K562 (cell line): ENCODE measurements around the gene AMOTL1. TPM values are rescaled to one million over a fixed set of nuclear protein-coding genes. Genes with fewer than 3 reads are reported as not detected.

Source experiments
- CBX8 ChIP-seq: fragments of 200-600 bp; sonication (generic); IDR thresholded peaks from 2 replicates; pipeline ENCODE4 v1.6.1; 2012; ENCODE audit warnings: borderline replicate concordance, mixed run types, low read depth, mild to moderate bottlenecking, moderate library complexity, mixed read lengths, low read length, control low read depth, inconsistent platforms; ENCODE audit not compliant: poor library complexity, severe bottlenecking; ENCODE audit errors: extremely low read depth
- FOSL1 ChIP-seq: fragments of 200-800 bp; sonication (Bioruptor generic); conservative IDR thresholded peaks from 2 replicates; pipeline ENCODE4 v1.6.1; 2016; ENCODE audit warnings: missing genetic modification characterization, missing compliant biosample characterization
- HNRNPL ChIP-seq: fragments of 200-400 bp; formaldehyde crosslinking; IDR thresholded peaks from 2 replicates; pipeline ENCODE4 v1.6.1; 2017; ENCODE audit warnings: low read depth, mild to moderate bottlenecking, low read length
- KHSRP ChIP-seq: fragments of 450-650 bp; IDR thresholded peaks from 2 replicates; pipeline ENCODE4 v1.6.1; 2017
- KLF16 ChIP-seq: IDR thresholded peaks from 2 replicates; pipeline ENCODE4 v1.6.1; 2016; ENCODE audit warnings: antibody characterized with exemption
- MTA1 ChIP-seq: fragments of 450-650 bp; IDR thresholded peaks from 2 replicates; pipeline ENCODE4 v1.6.1; 2017; ENCODE audit warnings: borderline replicate concordance
- SP2 ChIP-seq: IDR thresholded peaks from 2 replicates; pipeline ENCODE4 v1.6.1; 2011; ENCODE audit warnings: mild to moderate bottlenecking, low read depth, low read length, moderate library complexity; ENCODE audit not compliant: poor library complexity, severe bottlenecking; ENCODE audit errors: extremely low read depth
- SRSF1 ChIP-seq: fragments of 200-400 bp; formaldehyde crosslinking; IDR thresholded peaks from 2 replicates; pipeline ENCODE4 v1.6.1; 2017; ENCODE audit warnings: mild to moderate bottlenecking, low read depth, low read length, moderate library complexity
- ZNF3 ChIP-seq: fragments of 250-450 bp; sonication (Bioruptor Pico); IDR thresholded peaks from 2 replicates; pipeline ENCODE4 v1.5.0; 2021; ENCODE audit warnings: mild to moderate bottlenecking, moderate library complexity
- polyA plus RNA-seq, 8 experiments: library from polyadenylated mRNA; depleted of rRNA in 4 of 8; stranded (reverse) in 5 of 8; unstranded in 3 of 8; fragments of >200 nt; fragmentation: Nextera tagmentation in 2 of 8; fragmentation: Illumina TruSeq in 1 of 8; extraction: Ambion mirVana in 2 of 8; extraction: Trizol in 1 of 8; gene quantifications; 2 replicates each; pipeline versions ENCODE4 v1.2.1 to v1.2.3, GENCODE V29; 2011 to 2014; ENCODE audit warnings: inconsistent platforms in 1 of 8, missing spikeins in 1 of 8
- total RNA-seq, 7 experiments: library from RNA; depleted of rRNA in 6 of 7; stranded (reverse); fragments of >200 nt in 6 of 7; fragmentation: Illumina TruSeq in 2 of 7; extraction: Trizol in 2 of 7; gene quantifications; 2 replicates each; pipeline versions ENCODE4 v1.2.1 to v1.2.3, GENCODE V29; 2011 to 2021; ENCODE audit warnings: low replicate concordance in 1 of 7
- TF ChIP-seq, protein P1 (sequence below): fragments of 450-650 bp; IDR thresholded peaks from 2 replicates; pipeline ENCODE4 v1.6.1; 2017; ENCODE audit warnings: mild to moderate bottlenecking, moderate library complexity
- TF ChIP-seq, protein P2 (sequence below): fragments of 250-450 bp; sonication (Bioruptor Pico); IDR thresholded peaks from 2 replicates; pipeline ENCODE4 v1.8.0; 2021; ENCODE audit warnings: moderate library complexity, mild to moderate bottlenecking, inconsistent platforms
- TF ChIP-seq, protein P3 (sequence below): IDR thresholded peaks from 2 replicates; pipeline ENCODE4 v1.6.1; 2011; ENCODE audit warnings: borderline replicate concordance, low read depth, mild to moderate bottlenecking, moderate library complexity, low read length; ENCODE audit not compliant: insufficient read depth, poor library complexity, severe bottlenecking
- TF ChIP-seq, protein P4 (sequence below): fragments of 450-650 bp; IDR thresholded peaks from 2 replicates; pipeline ENCODE4 v1.6.1; 2018; ENCODE audit not compliant: partially characterized antibody
- TF ChIP-seq, protein P5 (sequence below): fragments of 450-650 bp; IDR thresholded peaks from 2 replicates; pipeline ENCODE4 v1.6.1; 2014; ENCODE audit warnings: low read depth, mild to moderate bottlenecking, moderate library complexity, borderline replicate concordance

Gene AMOTL1
- total and polyA plus RNA-seq, 9 of the 15 experiments (the other 6 are each of a cell fraction or from before 2014, with no cell fraction given), result 4.0 to 35.4 (median 14.0) TPM

DNA sequence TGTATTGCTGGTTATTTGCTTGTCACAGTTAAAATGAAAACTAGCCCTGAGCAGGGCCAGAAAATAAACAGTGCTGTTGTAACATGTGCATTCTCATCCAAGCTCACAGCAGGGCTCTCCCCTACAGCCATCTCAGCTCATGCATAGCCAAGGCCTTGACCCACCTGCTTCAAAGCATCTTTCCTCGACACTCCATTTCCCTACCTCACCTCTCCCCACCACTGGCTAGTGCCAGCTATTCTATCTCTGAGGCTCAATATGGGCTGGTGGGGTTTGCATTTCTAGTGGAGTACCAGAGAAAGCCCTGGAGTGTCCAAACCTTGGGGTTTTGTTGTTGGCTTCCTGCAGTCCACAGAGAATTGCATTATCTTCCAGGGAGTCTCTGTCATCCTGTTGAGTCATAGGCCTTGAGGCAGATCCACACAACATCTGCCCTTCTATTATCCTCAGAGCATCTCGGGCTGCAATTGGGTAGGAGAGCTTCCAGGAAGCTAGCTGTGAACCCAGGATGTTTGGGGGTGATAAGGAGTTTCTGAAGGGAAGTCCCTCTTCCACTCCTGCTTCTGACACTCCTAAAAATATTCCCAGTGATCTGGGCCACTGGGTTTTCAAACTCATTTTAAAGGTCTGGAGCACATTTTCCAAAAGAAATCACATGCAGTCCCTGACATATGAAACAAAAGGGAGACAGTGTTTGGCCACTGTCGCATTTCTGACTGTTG is 36.1 kb upstream of the AMOTL1 start (continued):
- TF ChIP-seq, protein P1, sequence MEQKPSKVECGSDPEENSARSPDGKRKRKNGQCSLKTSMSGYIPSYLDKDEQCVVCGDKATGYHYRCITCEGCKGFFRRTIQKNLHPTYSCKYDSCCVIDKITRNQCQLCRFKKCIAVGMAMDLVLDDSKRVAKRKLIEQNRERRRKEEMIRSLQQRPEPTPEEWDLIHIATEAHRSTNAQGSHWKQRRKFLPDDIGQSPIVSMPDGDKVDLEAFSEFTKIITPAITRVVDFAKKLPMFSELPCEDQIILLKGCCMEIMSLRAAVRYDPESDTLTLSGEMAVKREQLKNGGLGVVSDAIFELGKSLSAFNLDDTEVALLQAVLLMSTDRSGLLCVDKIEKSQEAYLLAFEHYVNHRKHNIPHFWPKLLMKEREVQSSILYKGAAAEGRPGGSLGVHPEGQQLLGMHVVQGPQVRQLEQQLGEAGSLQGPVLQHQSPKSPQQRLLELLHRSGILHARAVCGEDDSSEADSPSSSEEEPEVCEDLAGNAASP, result no peak
- TF ChIP-seq, protein P2, sequence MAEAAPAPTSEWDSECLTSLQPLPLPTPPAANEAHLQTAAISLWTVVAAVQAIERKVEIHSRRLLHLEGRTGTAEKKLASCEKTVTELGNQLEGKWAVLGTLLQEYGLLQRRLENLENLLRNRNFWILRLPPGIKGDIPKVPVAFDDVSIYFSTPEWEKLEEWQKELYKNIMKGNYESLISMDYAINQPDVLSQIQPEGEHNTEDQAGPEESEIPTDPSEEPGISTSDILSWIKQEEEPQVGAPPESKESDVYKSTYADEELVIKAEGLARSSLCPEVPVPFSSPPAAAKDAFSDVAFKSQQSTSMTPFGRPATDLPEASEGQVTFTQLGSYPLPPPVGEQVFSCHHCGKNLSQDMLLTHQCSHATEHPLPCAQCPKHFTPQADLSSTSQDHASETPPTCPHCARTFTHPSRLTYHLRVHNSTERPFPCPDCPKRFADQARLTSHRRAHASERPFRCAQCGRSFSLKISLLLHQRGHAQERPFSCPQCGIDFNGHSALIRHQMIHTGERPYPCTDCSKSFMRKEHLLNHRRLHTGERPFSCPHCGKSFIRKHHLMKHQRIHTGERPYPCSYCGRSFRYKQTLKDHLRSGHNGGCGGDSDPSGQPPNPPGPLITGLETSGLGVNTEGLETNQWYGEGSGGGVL (CRISPR knock-in tag), result no peak
- TF ChIP-seq, protein P3, sequence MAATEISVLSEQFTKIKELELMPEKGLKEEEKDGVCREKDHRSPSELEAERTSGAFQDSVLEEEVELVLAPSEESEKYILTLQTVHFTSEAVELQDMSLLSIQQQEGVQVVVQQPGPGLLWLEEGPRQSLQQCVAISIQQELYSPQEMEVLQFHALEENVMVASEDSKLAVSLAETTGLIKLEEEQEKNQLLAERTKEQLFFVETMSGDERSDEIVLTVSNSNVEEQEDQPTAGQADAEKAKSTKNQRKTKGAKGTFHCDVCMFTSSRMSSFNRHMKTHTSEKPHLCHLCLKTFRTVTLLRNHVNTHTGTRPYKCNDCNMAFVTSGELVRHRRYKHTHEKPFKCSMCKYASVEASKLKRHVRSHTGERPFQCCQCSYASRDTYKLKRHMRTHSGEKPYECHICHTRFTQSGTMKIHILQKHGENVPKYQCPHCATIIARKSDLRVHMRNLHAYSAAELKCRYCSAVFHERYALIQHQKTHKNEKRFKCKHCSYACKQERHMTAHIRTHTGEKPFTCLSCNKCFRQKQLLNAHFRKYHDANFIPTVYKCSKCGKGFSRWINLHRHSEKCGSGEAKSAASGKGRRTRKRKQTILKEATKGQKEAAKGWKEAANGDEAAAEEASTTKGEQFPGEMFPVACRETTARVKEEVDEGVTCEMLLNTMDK, result no peak
- TF ChIP-seq FOSL1 (peak; percentile 96), HNRNPL (no peak), KHSRP (no peak), SP2 (no peak), SRSF1 (no peak), CBX8 (no peak), MTA1 (no peak), KLF16 (no peak), ZNF3 (CRISPR knock-in tag) (no peak)
- TF ChIP-seq, protein P4, sequence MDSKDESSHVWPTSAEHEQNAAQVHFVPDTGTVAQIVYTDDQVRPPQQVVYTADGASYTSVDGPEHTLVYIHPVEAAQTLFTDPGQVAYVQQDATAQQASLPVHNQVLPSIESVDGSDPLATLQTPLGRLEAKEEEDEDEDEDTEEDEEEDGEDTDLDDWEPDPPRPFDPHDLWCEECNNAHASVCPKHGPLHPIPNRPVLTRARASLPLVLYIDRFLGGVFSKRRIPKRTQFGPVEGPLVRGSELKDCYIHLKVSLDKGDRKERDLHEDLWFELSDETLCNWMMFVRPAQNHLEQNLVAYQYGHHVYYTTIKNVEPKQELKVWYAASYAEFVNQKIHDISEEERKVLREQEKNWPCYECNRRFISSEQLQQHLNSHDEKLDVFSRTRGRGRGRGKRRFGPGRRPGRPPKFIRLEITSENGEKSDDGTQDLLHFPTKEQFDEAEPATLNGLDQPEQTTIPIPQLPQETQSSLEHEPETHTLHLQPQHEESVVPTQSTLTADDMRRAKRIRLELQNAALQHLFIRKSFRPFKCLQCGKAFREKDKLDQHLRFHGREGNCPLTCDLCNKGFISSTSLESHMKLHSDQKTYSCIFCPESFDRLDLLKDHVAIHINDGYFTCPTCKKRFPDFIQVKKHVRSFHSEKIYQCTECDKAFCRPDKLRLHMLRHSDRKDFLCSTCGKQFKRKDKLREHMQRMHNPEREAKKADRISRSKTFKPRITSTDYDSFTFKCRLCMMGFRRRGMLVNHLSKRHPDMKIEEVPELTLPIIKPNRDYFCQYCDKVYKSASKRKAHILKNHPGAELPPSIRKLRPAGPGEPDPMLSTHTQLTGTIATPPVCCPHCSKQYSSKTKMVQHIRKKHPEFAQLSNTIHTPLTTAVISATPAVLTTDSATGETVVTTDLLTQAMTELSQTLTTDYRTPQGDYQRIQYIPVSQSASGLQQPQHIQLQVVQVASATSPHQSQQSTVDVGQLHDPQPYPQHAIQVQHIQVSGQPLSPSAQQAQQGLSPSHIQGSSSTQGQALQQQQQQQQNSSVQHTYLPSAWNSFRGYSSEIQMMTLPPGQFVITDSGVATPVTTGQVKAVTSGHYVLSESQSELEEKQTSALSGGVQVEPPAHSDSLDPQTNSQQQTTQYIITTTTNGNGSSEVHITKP, result no peak
- TF ChIP-seq, protein P5, sequence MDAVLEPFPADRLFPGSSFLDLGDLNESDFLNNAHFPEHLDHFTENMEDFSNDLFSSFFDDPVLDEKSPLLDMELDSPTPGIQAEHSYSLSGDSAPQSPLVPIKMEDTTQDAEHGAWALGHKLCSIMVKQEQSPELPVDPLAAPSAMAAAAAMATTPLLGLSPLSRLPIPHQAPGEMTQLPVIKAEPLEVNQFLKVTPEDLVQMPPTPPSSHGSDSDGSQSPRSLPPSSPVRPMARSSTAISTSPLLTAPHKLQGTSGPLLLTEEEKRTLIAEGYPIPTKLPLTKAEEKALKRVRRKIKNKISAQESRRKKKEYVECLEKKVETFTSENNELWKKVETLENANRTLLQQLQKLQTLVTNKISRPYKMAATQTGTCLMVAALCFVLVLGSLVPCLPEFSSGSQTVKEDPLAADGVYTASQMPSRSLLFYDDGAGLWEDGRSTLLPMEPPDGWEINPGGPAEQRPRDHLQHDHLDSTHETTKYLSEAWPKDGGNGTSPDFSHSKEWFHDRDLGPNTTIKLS, result peak; percentile 17; the same call in 1 of the 2 replicates
